ENCODE results near the gene ZNF683.
A peak's percentile ranks its signal among the peaks of the same experiment; 100 is the strongest.
"Not testable (repeated sequence)": the region's sequence is repeated elsewhere in the genome, so short reads cannot be mapped to it uniquely, and the experiment has no call there.

Gene ZNF683

DNA sequence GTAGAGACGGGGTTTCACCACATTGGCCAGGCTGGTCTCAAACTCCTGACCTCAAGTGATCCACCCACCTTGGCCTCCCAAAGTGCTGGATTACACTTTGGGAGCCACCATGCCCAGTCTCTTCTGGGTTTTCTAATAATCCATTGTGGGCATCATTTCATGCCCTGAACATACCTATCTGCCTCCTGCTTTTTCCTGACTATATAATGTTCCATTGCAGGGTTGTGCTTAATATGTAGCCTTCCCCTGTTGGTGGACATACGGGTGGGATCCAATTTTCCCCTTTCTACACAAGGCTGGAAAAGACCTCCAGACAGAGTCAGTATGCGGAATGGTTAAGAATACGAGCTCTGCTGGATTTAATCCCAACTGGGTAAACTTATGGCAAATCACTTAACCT, 3.5 kb upstream of the ZNF683 start:
- no peaks in the 10 kb centered on the region for H3K36me3 ChIP-seq (ENCODE audit: control insufficient read depth in 2 of 2, insufficient read depth in 1 of 2, low read length in 2 of 2)
- H3K4me1 ChIP-seq (ENCODE audit: control insufficient read depth, insufficient read depth, low read length): no peaks in the 10 kb centered on the region
- TF ChIP-seq ZNF311 (tag by site-specific recombination; IDR thresholded peaks at IDR 0.05; ENCODE audit: borderline replicate concordance): no peak
- no peak for TF ChIP-seq ZNF140 (tag by site-specific recombination; IDR thresholded peaks at IDR 0.05)
- no peak for TF ChIP-seq ZFP37 (tag by site-specific recombination; IDR thresholded peaks at IDR 0.05)
- peak; percentile 88 for TF ChIP-seq ZNF146 (tag by site-specific recombination; IDR thresholded peaks at IDR 0.05)
- ChIA-PET CTCF (interaction anchor here (1.0 to 7.0 kb wide), 3 partner anchors 12 to 42 kb away, joined by 4 to 81 read pairs (median 5); no protein-coding TSS in a partner anchor), POLR2A (no interaction called here)
- H3K27ac ChIP-seq (ENCODE audit: extremely low read depth, low read depth, low read length): no peak overlapping the region
- H3K4me3 ChIP-seq (ENCODE audit: low read depth, low read length): no peak overlapping the region
- no peaks in the 10 kb centered on the region for H3K9me3 ChIP-seq (ENCODE audit: control insufficient read depth, insufficient read depth, low read depth, low read length)

GRCh38 chr1:26375081-26375480, 2.5 kb upstream of the ZNF683 start:
- no peak overlapping the region for H3K4me3 ChIP-seq (ENCODE audit: low read depth, low read length)
- TF ChIP-seq OSR2 (tag by site-specific recombination; IDR thresholded peaks at IDR 0.05) (no peak), ZBTB7A (tag by site-specific recombination; IDR thresholded peaks at IDR 0.05; ENCODE audit: low read depth) (no peak), ZEB2 (tag by site-specific recombination; IDR thresholded peaks at IDR 0.05) (no peak), ZNF561 (tag by site-specific recombination; IDR thresholded peaks at IDR 0.05; ENCODE audit: borderline replicate concordance) (no peak)
- ChIA-PET CTCF (interaction anchor here (0.6 to 7.0 kb wide), 8 partner anchors 12 to 827 kb away, joined by 3 to 81 read pairs (median 6); no protein-coding TSS in a partner anchor), POLR2A (interaction anchor here (0.6 kb wide), 1 partner anchor 349 kb away, joined by 6 read pairs; no protein-coding TSS in a partner anchor)
- no peak overlapping the region for H3K27ac ChIP-seq (ENCODE audit: extremely low read depth, low read depth, low read length)
- H3K36me3 ChIP-seq (ENCODE audit: control insufficient read depth in 2 of 2, insufficient read depth in 1 of 2, low read length in 2 of 2): no peaks in the 10 kb centered on the region
- H3K9me3 ChIP-seq (ENCODE audit: control insufficient read depth, insufficient read depth, low read depth, low read length): no peaks in the 10 kb centered on the region
- no peaks in the 10 kb centered on the region for H3K4me1 ChIP-seq (ENCODE audit: control insufficient read depth, insufficient read depth, low read length)

DNA sequence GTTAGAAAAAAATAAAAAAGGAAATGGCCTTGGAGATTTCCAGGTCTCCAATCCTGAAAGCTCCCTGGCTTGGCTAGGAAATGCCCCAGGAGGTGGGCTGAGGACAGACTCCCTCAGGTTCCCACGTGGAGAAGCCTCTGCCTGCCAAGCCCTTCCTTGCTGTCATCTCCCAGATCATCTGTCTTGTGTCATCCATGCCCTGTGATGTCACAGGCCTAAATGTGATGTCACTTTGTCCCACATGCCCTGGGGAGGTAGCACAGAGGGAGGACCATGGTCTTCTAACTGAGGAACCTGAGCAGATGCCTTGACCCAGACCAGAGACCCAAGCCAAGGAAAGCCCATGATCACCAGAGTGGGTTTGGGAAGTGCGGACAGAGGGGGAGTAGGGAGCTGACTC, 1.8 kb upstream of the ZNF683 start:
- H3K27ac ChIP-seq (ENCODE audit: extremely low read depth, low read depth, low read length): not testable (repeated sequence)

DNA sequence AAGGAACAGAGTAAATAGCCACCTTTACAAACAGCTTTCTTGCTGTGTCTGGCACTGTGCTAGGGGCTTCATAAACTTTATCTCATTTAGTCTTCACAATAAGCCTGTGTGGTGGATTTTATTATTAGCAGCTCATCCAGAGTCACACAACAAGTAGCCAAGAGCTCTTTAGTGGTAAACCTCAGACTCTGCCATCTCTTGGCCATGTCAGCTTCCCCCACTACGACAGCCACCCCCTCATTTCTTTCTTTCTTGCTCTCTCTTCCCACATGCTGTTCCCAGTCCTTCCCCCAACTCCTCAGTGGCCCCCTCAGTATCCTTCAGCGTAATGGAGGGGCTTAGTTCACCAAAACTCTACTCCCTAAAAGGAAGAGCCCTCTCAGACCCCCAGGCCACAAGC, 1.2 kb upstream of the ZNF683 start:
- Histone ChIP-seq H3K4me3 (ENCODE audit: low read depth, low read length) (no peak overlapping the region), H3K9me3 (ENCODE audit: control insufficient read depth, insufficient read depth, low read depth, low read length) (no peaks in the 10 kb centered on the region), H3K4me1 (ENCODE audit: control insufficient read depth, insufficient read depth, low read length) (no peaks in the 10 kb centered on the region), H3K36me3 (ENCODE audit: control insufficient read depth in 2 of 2, insufficient read depth in 1 of 2, low read length in 2 of 2) (no peaks in the 10 kb centered on the region), H3K27ac (ENCODE audit: extremely low read depth, low read depth, low read length) (no peak overlapping the region)
- peak; percentile 43; the same call in 1 of the 2 replicates for TF ChIP-seq EGR2 (tag by site-specific recombination; IDR thresholded peaks at IDR 0.05; ENCODE audit: low read depth)
- TF ChIP-seq ZFHX2 (tag by site-specific recombination; conservative IDR thresholded peaks at IDR 0.05): peak; percentile 50
- no peak for TF ChIP-seq ZNF37A (tag by site-specific recombination; IDR thresholded peaks at IDR 0.05)
- ChIA-PET CTCF (interaction anchor here (0.6 to 7.0 kb wide), 7 partner anchors 9 to 515 kb away, joined by 3 to 81 read pairs (median 3); no protein-coding TSS in a partner anchor), POLR2A (no interaction called here)

More for the DNA sequence above, 1.8 kb upstream of the ZNF683 start:
- H3K4me1 ChIP-seq (ENCODE audit: control insufficient read depth, insufficient read depth, low read length); H3K36me3 ChIP-seq (ENCODE audit: control insufficient read depth in 2 of 2, insufficient read depth in 1 of 2, low read length in 2 of 2); POLR2A ChIA-PET; H3K9me3 ChIP-seq (ENCODE audit: control insufficient read depth, insufficient read depth, low read depth, low read length); H3K4me3 ChIP-seq (ENCODE audit: low read depth, low read length): not testable (repeated sequence)
- TF ChIP-seq ZBTB21 (tag by site-specific recombination; IDR thresholded peaks at IDR 0.05) (peak; percentile 87), ZNF629 (tag by site-specific recombination; IDR thresholded peaks at IDR 0.05) (peak; percentile 92), ZIC2 (tag by site-specific recombination; IDR thresholded peaks at IDR 0.05) (0 out of 2 replicates have a peak, but pooled peaks have one; percentile 6)
- CTCF ChIA-PET: interaction anchor here (0.6 to 7.0 kb wide), 11 partner anchors 8 to 826 kb away, joined by 3 to 81 read pairs (median 5); no protein-coding TSS in a partner anchor

DNA sequence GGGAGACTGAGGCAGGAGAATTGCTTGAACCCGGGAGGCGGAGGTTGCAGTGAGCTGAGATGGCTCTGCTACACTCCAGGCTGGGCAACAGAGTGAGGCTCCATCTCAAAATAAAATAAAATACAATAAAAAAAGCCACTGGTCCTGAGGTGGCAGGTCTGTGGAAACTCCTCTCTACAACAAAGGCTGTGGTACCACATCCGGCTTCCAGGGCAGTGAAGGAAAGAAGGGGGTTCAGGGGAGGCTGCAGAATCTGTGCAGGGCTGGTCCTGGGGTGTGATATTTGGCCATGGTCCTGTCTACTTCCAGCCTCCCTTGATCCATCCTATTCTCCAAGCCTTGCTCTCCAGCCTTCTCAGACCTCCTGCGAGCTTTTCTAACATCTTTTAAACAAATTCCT, 731 bp upstream of the ZNF683 start:
- ChIA-PET CTCF (interaction anchor here (0.6 to 7.0 kb wide), 8 partner anchors 10 to 585 kb away, joined by 3 to 81 read pairs (median 4); no protein-coding TSS in a partner anchor), POLR2A (no interaction called here)
- Histone ChIP-seq H3K4me1 (ENCODE audit: control insufficient read depth, insufficient read depth, low read length) (no peaks in the 10 kb centered on the region), H3K36me3 (ENCODE audit: control insufficient read depth in 2 of 2, insufficient read depth in 1 of 2, low read length in 2 of 2) (no peaks in the 10 kb centered on the region), H3K4me3 (ENCODE audit: low read depth, low read length) (no peak overlapping the region), H3K9me3 (ENCODE audit: control insufficient read depth, insufficient read depth, low read depth, low read length) (no peaks in the 10 kb centered on the region), H3K27ac (ENCODE audit: extremely low read depth, low read depth, low read length) (no peak overlapping the region)
- TF ChIP-seq OVOL3 (tag by site-specific recombination; IDR thresholded peaks at IDR 0.05): no peak
- TF ChIP-seq, protein P1, sequence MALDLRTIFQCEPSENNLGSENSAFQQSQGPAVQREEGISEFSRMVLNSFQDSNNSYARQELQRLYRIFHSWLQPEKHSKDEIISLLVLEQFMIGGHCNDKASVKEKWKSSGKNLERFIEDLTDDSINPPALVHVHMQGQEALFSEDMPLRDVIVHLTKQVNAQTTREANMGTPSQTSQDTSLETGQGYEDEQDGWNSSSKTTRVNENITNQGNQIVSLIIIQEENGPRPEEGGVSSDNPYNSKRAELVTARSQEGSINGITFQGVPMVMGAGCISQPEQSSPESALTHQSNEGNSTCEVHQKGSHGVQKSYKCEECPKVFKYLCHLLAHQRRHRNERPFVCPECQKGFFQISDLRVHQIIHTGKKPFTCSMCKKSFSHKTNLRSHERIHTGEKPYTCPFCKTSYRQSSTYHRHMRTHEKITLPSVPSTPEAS (tag by site-specific recombination; IDR thresholded peaks at IDR 0.05): no peak
